ENCODE results near the gene ITGB5. TPM values are rescaled to one million over a fixed set of nuclear protein-coding genes. Genes with fewer than 3 reads are reported as not detected.

ITGB5 gene
- total RNA-seq, 1 donor from 2014 or later, result 46.0 TPM

GRCh38 chr3:124768812-124769211 lies 118.4 kb downstream of the ITGB5 start:
- no peaks in the 10 kb centered on the region for H3K27me3 Mint-ChIP-seq
- H3K36me3 Mint-ChIP-seq, result peaks cover 27% of the 10 kb centered on the region
- DNase-seq (ENCODE audit: extremely low spot score, unreplicated experiment), result no peak
- H3K4me3 Mint-ChIP-seq, result no peak overlapping the region
- no peaks in the 10 kb centered on the region for H3K9me3 Mint-ChIP-seq
- H3K27ac Mint-ChIP-seq, result no peak overlapping the region
- TF ChIP-seq CTCF (conservative IDR thresholded peaks at IDR 0.05), result peak; percentile 40
- H3K4me1 Mint-ChIP-seq (ENCODE audit: unreplicated experiment), result peaks cover 41% of the 10 kb centered on the region

DNA sequence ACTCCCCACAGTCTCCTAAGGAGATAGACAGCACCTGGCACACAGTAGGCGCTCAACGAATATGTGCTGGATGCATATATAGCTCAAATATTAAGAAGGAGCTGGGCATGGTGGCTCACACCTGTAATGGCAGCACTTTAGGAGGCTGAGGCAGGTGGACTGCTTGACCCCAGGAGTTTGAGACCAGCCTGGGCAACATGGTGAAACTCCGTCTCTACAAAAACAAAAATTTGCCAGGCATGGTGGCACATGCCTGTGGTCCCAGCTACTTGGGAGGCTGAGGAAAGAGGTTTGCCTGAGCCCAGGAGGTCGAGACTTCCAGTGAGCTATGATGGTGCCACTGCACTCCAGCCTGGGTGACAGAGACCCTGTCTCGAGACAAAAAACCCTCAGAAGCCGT lies 119.5 kb downstream of the ITGB5 start:
- Mint-ChIP-seq H3K4me1 (ENCODE audit: unreplicated experiment) (peaks cover 42% of the 10 kb centered on the region), H3K27me3 (no peaks in the 10 kb centered on the region), H3K9me3 (no peaks in the 10 kb centered on the region), H3K36me3 (peaks cover 28% of the 10 kb centered on the region), H3K27ac (no peak overlapping the region), H3K4me3 (no peak overlapping the region)
- no peak for DNase-seq (ENCODE audit: extremely low spot score, unreplicated experiment)
- no peak for TF ChIP-seq CTCF (conservative IDR thresholded peaks at IDR 0.05)

DNA sequence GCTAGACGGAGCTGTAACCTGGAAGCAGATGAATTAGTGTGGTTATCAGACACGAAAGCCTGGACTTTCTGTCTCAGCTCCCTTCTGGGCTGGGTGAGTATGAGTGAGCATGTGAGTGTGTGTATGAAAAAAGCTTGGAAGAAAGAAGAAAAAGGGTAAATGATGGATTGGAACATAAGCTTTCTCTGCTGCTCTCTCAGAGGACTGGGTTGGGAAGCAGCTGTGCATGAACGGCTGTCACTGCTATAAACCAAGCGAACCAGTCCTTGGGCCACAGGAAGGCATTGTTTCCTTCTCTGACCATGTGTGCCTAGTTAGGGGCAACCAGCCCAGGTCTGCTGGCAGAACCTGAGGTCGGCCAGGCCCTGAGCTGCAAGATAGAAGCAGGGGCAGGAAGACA lies 119.9 kb downstream of the ITGB5 start:
- TF ChIP-seq CTCF (conservative IDR thresholded peaks at IDR 0.05), result no peak
- DNase-seq (ENCODE audit: extremely low spot score, unreplicated experiment), result no peak
- peaks cover 42% of the 10 kb centered on the region for H3K4me1 Mint-ChIP-seq (ENCODE audit: unreplicated experiment)
- H3K4me3 Mint-ChIP-seq, result no peak overlapping the region
- H3K36me3 Mint-ChIP-seq, result peaks cover 29% of the 10 kb centered on the region
- no peaks in the 10 kb centered on the region for H3K9me3 Mint-ChIP-seq
- H3K27me3 Mint-ChIP-seq, result no peaks in the 10 kb centered on the region
- H3K27ac Mint-ChIP-seq, result no peak overlapping the region

DNA sequence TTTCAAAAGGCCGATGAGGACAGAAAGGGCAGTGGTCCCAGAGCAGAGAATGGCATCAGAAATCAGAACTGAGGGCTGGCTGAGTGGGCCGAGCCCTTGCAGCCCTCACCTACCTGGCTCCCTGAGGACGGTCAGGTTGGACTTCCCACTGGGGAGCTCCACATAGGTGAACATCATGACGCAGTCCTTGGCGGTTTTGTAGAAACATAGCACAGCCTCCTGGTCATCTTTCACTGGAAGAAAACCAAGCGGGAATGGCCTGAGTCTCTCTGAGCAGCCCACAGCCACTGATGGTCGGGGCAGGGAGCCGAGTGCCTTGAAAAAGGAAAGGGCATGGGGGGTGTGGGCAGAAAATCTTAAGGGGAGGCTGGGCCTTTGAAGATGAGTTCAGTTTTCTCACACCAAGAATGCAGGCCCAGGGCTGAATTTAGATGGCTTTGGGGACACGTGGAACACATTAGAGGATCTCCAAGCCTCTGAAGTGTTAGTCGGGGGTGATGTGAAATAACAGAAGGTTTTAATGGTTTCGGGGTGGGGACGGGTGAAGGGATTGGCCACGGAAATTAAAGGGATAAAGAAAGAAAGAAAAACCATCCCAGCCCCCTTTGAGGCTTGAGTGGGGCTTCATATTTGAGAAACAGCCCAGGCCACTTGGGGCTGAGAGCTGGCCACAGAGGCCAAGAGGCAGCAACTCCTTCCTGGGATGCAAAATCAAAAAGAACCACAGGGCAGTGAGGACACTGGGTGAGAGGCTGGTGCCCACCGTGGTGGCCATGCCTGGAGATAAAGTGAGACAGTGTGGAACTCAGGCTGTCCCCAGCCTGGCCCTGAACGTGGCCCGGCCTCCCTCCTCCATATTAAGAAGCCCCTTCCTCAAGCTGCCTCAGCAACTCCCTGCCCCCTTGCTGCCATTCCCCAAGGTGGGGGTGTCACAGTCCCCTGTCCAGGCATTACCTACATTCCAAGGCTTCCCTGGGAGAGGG lies 120.8 kb downstream of the ITGB5 start:
- peaks cover 45% of the 10 kb centered on the region for H3K4me1 Mint-ChIP-seq (ENCODE audit: unreplicated experiment)
- no peak for TF ChIP-seq CTCF (conservative IDR thresholded peaks at IDR 0.05)
- H3K9me3 Mint-ChIP-seq, result no peaks in the 10 kb centered on the region
- no peak overlapping the region for H3K4me3 Mint-ChIP-seq
- no peak for DNase-seq (ENCODE audit: extremely low spot score, unreplicated experiment)
- peaks cover 33% of the 10 kb centered on the region for H3K36me3 Mint-ChIP-seq
- H3K27me3 Mint-ChIP-seq, result no peaks in the 10 kb centered on the region
- no peak overlapping the region for H3K27ac Mint-ChIP-seq

- Mint-ChIP-seq H3K4me3 (no peak overlapping the region), H3K27ac (peak overlapping the region; percentile 43), H3K9me3 (no peaks in the 10 kb centered on the region), H3K36me3 (peaks cover 29% of the 10 kb centered on the region), H3K27me3 (no peaks in the 10 kb centered on the region), H3K4me1 (ENCODE audit: unreplicated experiment) (peaks cover 45% of the 10 kb centered on the region)
- TF ChIP-seq CTCF (conservative IDR thresholded peaks at IDR 0.05), result no peak
- no peak for DNase-seq (ENCODE audit: extremely low spot score, unreplicated experiment)
Observed at GRCh38 chr3:124765197-124765840, 121.8 kb downstream of the ITGB5 start.
